ENCODE data around the gene PHRF1.
A peak's percentile ranks its signal among the peaks of the same experiment; 100 is the strongest.

PHRF1 gene

GRCh38 chr11:556662-557256 is 19.5 kb upstream of the PHRF1 start:
- DNase-seq (ENCODE audit: extremely low read depth in 1 of 2, low read depth in 1 of 2): no peak

GRCh38 chr11:557328-558132 is 18.7 kb upstream of the PHRF1 start:
- DNase-seq (ENCODE audit: extremely low read depth in 1 of 2, low read depth in 1 of 2): no peak

- DNase-seq (ENCODE audit: extremely low read depth in 1 of 2, low read depth in 1 of 2): no peak
Observed at GRCh38 chr11:558503-558902, 17.8 kb upstream of the PHRF1 start.

GRCh38 chr11:559020-559620 is 17.1 kb upstream of the PHRF1 start:
- DNase-seq (ENCODE audit: extremely low read depth in 1 of 2, low read depth in 1 of 2): no peak

GRCh38 chr11:559712-560304 is 16.5 kb upstream of the PHRF1 start:
- no peak for DNase-seq (ENCODE audit: extremely low read depth in 1 of 2, low read depth in 1 of 2)

GRCh38 chr11:560305-561147 is 15.7 kb upstream of the PHRF1 start, which contains the start of the genes LMNTD2 and RASSF7:
Gene LMNTD2 (minus strand): TSS chr11:560738. CDS start chr11:560716, 22 bp downstream.
Gene RASSF7 (plus strand): TSS chr11:560970. CDS start chr11:561769, 799 bp downstream.
- peak; percentile 89 to 97 for DNase-seq (ENCODE audit: extremely low read depth in 1 of 2, low read depth in 1 of 2)

- DNase-seq (ENCODE audit: extremely low read depth in 1 of 2, low read depth in 1 of 2): no peak
Observed at GRCh38 chr11:561148-562003, 14.9 kb upstream of the PHRF1 start.

- no peak for DNase-seq (ENCODE audit: extremely low read depth in 1 of 2, low read depth in 1 of 2)
Observed at GRCh38 chr11:562046-562645, 14.1 kb upstream of the PHRF1 start.

- DNase-seq (ENCODE audit: extremely low read depth in 1 of 2, low read depth in 1 of 2): no peak
Observed at GRCh38 chr11:563066-563811, 13.0 kb upstream of the PHRF1 start.

GRCh38 chr11:563812-564578 is 12.3 kb upstream of the PHRF1 start:
- no peak for DNase-seq (ENCODE audit: extremely low read depth in 1 of 2, low read depth in 1 of 2)

GRCh38 chr11:565921-566509 is 10.3 kb upstream of the PHRF1 start:
- no peak for DNase-seq (ENCODE audit: extremely low read depth in 1 of 2, low read depth in 1 of 2)

- DNase-seq (ENCODE audit: extremely low read depth in 1 of 2, low read depth in 1 of 2): no peak
Observed at GRCh38 chr11:567011-567628, 9.2 kb upstream of the PHRF1 start.

- DNase-seq (ENCODE audit: extremely low read depth in 1 of 2, low read depth in 1 of 2): no peak
Observed at GRCh38 chr11:567629-568292, 8.5 kb upstream of the PHRF1 start.

GRCh38 chr11:568306-569157 is 7.7 kb upstream of the PHRF1 start:
- peak; percentile 60 to 84 for DNase-seq (ENCODE audit: extremely low read depth in 1 of 2, low read depth in 1 of 2)

- DNase-seq (ENCODE audit: extremely low read depth in 1 of 2, low read depth in 1 of 2): no peak
Observed at GRCh38 chr11:569158-569885, 6.9 kb upstream of the PHRF1 start.
